AG08395 (cell line): Measurements from ENCODE around the gene ATP6V1F.
A peak's percentile ranks its signal among the peaks of the same experiment; 100 is the strongest.

Experiments used
- DNase-seq: peaks from one replicate; pipeline ENCODE4 v3.0.0; 2012; ENCODE audit warnings: mixed read lengths, low spot score

Gene ATP6V1F

DNA sequence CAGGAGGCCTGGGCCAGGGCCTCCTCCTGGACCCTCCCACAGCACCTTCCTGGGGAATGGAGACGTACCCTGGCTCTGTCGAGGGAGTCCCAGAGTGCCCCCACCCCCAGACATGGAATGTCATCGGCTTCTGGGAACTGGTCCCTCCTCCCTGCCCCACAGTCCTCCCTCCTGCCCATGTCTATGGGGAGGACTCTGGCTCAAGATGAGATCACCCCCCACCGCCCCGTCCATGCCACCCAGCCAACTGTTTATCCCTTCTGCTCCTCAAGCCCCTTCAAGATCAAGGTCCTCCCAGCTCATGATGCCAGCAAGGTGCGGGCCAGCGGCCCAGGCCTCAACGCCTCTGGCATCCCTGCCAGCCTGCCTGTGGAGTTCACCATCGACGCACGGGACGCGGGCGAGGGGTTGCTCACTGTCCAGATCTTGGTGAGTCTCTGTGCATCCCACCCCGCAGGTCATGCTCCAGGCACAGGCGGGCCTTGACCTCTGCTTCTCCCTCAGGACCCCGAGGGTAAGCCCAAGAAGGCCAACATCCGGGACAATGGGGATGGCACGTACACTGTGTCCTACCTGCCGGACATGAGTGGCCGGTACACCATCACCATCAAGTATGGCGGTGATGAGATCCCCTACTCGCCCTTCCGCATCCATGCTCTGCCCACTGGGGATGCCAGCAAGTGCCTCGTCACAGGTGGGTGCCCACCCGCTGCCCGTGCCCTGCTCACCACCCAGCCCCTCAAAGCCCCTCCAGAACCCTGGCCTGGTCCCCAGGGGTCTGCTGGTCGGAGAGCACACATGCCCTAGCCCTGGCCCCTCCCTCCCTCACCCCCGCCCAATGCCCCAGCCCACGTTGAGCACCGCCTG is 14.1 kb upstream of the ATP6V1F start:
- no peak for DNase-seq

- DNase-seq: no peak
Observed at GRCh38 chr7:128849156-128849515, 13.5 kb upstream of the ATP6V1F start.

DNA sequence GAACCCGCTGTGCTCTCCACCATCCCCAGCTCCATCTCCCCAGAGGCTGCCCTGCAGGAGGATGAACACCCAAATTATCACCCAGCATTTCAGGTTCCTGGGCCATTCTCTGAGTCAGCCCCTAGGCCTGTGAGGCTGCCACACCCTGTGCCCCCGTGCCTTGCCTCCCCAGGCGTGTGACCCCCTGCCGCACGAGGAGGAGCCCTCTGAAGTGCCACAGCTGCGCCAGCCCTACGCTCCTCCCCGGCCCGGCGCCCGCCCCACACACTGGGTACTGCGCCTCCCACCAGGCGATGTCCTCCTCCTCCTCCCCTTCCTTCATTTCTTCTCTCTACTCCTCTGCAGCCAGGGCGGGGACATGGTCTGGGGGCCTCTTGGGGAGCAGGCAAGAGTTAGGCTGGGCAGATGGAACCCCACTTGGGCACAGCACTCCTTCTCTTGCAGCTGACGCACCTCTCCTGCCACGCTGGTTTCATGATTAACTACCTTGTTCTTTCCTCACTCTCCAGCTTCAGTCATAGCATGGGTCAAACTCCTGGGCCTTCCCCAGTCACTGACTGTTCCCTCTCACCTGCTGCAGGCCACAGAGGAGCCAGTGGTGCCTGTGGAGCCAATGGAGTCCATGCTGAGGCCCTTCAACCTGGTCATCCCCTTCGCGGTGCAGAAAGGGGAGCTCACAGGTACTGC is 12.7 kb upstream of the ATP6V1F start:
- DNase-seq: no peak

GRCh38 chr7:128852537-128853254 is 10.0 kb upstream of the ATP6V1F start:
- DNase-seq: no peak

DNA sequence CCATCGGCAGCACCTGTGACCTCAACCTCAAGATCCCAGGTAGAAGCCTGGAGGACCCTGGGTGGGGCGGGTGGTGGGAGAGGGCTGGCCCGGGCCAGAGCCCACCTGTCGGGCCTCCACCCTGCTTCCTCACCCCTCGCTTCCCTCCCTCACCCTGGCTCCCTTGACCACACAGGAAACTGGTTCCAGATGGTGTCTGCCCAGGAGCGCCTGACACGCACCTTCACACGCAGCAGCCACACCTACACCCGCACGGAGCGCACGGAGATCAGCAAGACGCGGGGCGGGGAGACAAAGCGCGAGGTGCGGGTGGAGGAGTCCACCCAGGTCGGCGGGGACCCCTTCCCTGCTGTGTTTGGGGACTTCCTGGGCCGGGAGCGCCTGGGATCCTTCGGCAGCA is 8.9 kb upstream of the ATP6V1F start:
- no peak for DNase-seq

GRCh38 chr7:128854396-128854795 is 8.3 kb upstream of the ATP6V1F start:
- no peak for DNase-seq

- no peak for DNase-seq
Observed at GRCh38 chr7:128855559-128855958, 7.1 kb upstream of the ATP6V1F start.

DNA sequence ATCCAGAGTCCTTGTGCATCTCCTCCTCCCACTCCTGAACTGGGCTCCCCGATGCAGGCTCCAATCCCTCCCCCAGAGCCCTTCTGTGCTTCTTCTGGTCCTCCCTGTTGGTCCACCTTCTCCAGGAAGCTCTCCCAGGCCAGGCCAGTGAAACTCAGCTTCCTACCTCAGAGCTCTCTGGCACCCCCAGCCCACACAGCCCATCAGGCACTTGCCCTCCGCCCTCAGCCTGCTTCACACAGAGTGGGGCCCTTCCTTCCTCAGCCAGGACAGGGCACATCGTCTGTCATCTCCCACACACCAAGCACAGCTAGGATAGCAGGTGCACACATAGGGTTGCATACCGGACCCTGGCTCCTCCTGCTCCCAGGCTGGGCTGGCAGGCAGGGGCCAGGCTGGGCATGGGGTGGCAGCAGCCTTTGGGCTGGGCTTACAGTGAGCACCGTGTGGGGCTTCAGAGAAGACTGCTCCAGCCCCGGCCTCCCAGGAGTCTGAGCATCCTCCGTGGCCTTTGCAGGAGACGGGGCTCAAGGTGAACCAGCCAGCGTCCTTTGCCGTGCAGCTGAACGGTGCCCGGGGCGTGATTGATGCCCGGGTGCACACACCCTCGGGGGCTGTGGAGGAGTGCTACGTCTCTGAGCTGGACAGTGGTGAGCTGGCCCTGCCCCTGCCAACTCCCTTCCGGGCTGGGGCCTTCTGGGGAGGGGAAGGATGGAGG is 6.5 kb upstream of the ATP6V1F start:
- DNase-seq: no peak

DNA sequence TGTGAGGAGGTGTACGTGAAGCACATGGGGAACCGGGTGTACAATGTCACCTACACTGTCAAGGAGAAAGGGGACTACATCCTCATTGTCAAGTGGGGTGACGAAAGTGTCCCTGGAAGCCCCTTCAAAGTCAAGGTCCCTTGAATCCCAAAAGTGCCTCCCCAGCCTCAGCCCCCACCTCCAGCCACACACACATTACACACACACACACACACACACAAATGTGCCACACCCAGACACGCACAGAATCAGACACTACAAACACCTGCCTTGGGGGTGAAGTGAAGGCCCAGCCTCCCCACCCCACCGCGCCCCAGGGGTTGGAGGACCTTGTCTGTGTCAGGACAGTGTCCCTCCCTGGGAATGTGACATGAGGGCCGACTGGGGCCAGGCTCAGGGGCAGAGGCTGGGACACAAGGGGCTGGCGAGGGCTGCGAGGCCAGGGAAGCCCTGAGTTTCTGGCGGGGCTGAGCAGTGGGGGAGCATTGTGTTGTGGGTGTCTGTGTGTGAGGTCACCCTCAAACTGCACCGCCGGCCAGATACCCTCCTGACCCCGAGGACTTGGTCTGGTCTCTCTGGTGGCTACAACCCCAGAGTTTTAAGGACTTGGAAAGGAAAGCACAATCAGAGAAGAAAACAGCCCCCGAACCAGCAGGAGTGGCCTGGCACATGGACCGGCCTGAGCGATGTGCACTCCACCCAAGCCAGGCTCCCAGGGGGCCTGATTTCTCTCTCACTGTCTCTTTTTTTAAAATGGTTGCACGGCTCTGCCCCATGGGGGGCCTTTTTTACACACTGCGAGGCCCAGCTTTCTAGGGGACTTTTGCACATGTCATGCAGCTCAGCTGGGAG is 4.0 kb upstream of the ATP6V1F start:
- no peak for DNase-seq

GRCh38 chr7:128859232-128860157 is 3.2 kb upstream of the ATP6V1F start:
- no peak for DNase-seq

GRCh38 chr7:128860158-128861073 is 2.2 kb upstream of the ATP6V1F start:
- DNase-seq: peak; percentile 67

GRCh38 chr7:128861957-128862570 is 592 bp upstream of the ATP6V1F start:
- DNase-seq: no peak

DNA sequence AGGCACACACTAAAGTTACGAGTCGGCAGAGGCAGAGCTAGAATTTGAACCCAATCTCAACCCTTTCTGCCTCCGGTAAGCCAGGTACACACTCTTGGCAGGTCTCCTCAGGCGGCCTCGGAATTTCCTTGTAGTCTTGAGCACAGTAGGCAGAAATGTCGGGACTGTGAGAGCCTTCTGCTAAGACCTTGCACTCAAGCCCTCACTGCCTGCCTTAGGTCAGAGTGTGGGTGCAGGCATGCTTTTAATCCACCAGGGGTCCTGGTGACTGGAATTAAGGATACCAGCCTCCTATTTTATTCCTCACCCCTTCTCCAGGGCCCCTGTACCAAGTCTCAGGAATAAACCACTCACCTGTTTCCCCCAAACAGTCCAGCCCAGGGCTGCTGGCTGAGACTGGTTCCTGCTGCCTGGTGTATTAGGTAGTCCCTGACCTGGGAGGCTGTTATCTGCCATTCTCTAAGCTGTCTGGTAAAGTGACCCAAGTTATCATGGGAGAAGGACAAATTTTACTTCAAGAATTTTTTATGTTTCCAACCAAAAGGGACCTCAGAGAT is 855 bp downstream of the ATP6V1F start:
- peak; percentile 84 for DNase-seq

DNA sequence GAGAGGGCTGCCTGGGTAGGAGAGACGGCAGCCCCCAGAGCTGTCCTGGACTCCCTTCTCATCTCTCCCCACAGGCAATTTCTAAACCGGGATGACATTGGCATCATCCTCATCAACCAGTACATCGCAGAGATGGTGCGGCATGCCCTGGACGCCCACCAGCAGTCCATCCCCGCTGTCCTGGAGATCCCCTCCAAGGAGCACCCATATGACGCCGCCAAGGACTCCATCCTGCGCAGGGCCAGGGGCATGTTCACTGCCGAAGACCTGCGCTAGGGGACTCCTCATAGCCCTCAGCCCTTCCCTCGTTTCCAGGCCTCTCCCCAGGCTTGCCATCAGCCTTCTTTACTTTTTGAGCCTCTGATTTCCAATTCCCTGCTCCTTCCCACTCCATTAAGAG is 2.6 kb downstream of the ATP6V1F start:
- DNase-seq: no peak

GRCh38 chr7:128865996-128866877 is 3.6 kb downstream of the ATP6V1F start:
- DNase-seq: no peak

DNA sequence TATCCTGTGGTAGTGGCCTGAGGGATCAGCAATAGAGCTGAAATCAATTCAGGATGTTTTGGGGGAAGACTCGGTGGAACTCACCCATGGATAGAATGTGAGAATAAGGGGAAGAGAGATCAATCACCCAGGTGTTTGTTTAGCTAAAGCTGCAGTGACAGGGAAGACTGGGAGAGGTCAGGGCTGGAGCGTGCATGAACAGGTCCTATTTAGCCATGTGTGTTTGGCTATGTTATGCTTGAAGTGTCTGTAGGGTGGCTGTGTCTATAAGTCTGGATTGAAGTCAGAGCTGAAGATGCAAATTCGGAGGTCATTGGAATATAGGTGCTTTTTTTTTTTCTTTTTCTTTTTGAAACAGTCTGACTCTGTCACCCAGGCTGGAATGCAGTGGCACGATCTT is 4.6 kb downstream of the ATP6V1F start:
- DNase-seq: no peak
